Stimulated activated CD4-positive, alpha-beta T cell treated with anti-CD3 and anti-CD28 coated beads, Interleukin-4, amount 100 ng/mL, for 48 hours (primary cell): ENCODE results near the gene AHDC1.
A peak's percentile ranks its signal among the peaks of the same experiment; 100 is the strongest.
"Not testable (repeated sequence)": the region's sequence is repeated elsewhere in the genome, so short reads cannot be mapped to it uniquely, and the experiment has no call there.

Experiments
- DNase-seq, 2 donors: peaks; one replicate each; pipeline ENCODE4 v3.0.0-alpha.2; 2020; ENCODE audit warnings: low read depth in 2 of 2

AHDC1 gene

GRCh38 chr1:27634177-27634984, 30.4 kb upstream of the AHDC1 start:
- peak in 1 of 2 donors; percentile 26 for DNase-seq

- no peak for DNase-seq
Observed at GRCh38 chr1:27633640-27634176, 29.8 kb upstream of the AHDC1 start.

DNA sequence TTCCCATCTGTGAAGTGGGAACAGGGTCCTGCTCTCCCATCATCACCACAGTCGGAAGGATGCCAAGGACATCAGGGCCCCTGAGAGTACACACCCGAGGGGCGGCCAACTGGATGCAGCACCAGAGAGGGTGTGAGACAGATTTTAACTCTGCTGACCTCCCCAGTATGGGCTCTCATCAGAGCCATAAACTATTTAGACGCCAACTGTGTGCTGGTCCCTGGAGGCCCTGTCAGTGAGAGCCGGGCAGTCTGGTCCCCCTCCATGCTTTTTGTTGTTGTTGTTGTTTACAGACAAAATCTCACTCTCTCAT, 29.3 kb upstream of the AHDC1 start:
- DNase-seq = no peak

- DNase-seq = peak; percentile 31 to 42
Observed at GRCh38 chr1:27632387-27633297, 28.7 kb upstream of the AHDC1 start.

- no peak for DNase-seq
Observed at GRCh38 chr1:27630859-27631491, 27.0 kb upstream of the AHDC1 start.

GRCh38 chr1:27628712-27629111, 24.8 kb upstream of the AHDC1 start:
- DNase-seq = no peak

GRCh38 chr1:27627733-27628132, 23.8 kb upstream of the AHDC1 start:
- DNase-seq = not testable (repeated sequence)

GRCh38 chr1:27627061-27627460, 23.1 kb upstream of the AHDC1 start:
- DNase-seq = no peak

DNA sequence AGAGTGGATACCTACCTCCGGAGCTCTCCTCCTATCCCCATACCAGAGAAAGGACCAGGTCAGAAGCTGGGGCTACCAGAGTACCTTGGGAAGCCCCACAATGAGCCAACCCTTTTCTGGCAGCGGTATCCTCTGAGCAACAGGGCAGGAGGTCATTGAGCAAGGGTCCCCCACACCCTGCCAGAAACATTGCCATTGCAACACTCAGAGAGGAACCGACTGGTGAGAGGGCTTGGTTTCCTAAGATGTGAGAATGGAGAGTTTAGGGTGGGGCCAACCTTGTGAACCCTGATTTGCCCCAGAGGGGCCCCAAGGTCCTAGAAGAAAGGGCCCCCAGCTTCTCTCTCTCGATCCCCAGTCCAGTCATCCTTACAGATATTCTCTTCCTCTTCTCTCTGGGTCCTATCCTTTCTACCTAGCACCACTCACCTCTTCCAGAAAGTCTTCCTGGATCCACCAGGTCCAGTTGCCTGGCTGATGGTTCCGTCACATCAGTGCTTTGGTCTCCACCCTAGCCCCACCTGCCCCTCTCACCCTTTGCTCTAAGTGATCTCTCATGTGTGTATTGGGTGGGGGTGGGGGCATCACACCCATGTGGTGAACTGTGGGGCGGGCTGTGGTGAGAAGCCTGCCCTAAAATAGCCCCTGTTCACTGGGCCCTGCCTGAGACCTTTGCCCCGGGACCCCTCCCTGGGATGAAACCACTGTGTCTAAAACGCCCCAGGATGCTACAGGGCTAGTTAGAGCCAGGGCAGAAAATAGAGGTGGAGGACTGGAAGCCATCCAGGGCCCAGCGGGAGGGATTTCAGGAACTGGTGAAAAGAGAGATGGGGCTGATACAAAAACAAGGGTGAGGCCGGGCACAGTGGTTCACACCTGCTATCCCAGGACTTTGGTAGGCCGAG, 22.3 kb upstream of the AHDC1 start:
- no peak for DNase-seq

GRCh38 chr1:27624467-27625178, 20.7 kb upstream of the AHDC1 start:
- no peak for DNase-seq

GRCh38 chr1:27623327-27624212, 19.6 kb upstream of the AHDC1 start:
- no peak for DNase-seq

DNA sequence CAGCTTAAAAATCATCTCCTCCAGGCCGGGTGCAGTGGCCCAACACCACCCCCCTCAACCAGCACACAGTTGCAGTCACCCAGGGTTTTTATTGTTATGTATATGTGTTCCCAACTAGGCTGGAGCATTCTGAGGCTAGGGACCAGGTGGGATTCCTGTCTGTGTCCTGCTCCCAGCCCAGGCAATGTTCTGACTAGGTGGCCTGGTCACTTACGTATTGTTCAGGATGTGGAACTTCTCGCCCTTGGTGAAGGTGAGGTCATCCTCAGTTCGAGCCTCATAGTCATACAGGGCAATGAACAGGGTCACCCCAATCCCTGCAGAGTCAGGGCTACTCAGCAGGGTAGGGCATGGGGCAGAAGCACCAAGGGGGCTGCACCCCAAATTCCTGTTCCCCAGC, 18.9 kb upstream of the AHDC1 start:
- DNase-seq = no peak

- DNase-seq = no peak
Observed at GRCh38 chr1:27621051-27621920, 17.3 kb upstream of the AHDC1 start.

- not testable (repeated sequence) for DNase-seq
Observed at GRCh38 chr1:27619782-27620438, 16.0 kb upstream of the AHDC1 start.

DNA sequence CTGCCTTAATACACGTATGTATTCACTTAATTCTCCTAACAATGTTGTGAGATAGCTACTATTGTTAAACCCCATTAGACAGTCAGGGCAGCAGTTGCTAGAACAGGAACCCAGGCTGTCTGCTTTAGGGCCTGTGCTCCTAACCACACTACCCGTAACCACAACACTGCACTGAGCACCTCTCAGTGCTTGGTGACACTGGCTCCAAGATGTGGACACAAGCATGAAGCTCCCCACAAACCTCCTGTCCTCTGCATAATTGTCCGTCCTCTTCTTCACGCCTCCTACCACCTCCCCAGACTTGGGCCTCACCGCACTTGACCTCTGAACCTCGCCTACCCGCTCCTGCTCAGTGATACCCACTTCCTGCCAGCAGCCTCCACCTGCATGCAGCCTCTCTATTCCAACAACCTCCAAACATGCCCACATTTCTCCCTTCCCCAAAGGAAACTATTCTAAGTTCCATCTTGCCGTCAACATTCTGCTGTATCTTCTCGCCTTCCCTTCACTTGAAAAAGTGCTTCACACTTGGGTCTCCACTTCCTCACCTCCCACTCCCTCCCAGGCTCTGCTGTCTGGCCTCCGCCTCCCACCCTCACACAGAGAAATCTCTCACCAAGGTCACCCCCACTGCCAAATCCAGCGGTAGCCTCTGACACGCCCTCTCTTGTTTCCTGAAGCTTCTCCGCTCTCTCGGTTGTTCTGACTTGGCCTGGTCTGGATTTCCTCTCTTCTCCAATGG, 14.6 kb upstream of the AHDC1 start:
- no peak for DNase-seq

DNA sequence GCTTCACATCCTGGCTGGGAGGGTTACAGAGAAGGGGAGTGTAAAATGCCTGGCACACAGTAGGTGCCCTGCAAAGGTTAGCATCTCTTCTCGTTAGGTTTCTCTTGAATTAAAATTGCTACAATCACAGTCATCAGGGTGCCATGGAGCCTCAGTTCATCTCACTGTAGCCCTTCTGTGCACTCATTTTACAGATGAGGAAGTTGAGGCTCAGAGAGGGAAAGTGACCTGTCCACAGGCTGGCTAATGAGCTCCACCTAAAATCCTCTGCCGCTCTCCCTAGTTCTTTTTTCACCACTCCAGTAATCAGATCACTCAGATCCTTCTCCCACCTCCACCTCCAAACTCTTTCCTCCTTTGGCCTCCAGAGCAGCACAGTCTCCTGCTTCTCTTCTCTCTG, 13.5 kb upstream of the AHDC1 start:
- no peak for DNase-seq

GRCh38 chr1:27616441-27616840, 12.5 kb upstream of the AHDC1 start:
- no peak for DNase-seq
